ENCODE results near the gene PITPNC1.

- no peak for TF ChIP-seq REST (IDR thresholded peaks at IDR 0.05; ENCODE audit: insufficient read depth in 1 of 2, low read depth in 2 of 2, low read length in 2 of 2)
- TF ChIP-seq TAF1 (IDR thresholded peaks at IDR 0.05; ENCODE audit: borderline replicate concordance, insufficient read depth, low read length) = no peak
- TF ChIP-seq POLR2AphosphoS5 (IDR thresholded peaks at IDR 0.05; ENCODE audit: low read depth, low read length) = no peak
- no peak for TF ChIP-seq SIN3A (IDR thresholded peaks at IDR 0.05; ENCODE audit: borderline replicate concordance, insufficient read depth, low read length)
- peak; percentile 23 for TF ChIP-seq FOXP2 (optimal IDR thresholded peaks at IDR 0.05; ENCODE audit: borderline replicate concordance, extremely low read depth, extremely low read length, insufficient read depth)
These were observed 10.0 kb downstream of the PITPNC1 start for GRCh38 chr17:67386965-67387551.

Data from PFSK-1 (cell line).